Transverse colon (tissue), 4 donors: ENCODE results near the gene UTS2R. TPM values are rescaled to one million over a fixed set of nuclear protein-coding genes. Genes with fewer than 3 reads are reported as not detected.
"Not testable (repeated sequence)": the region's sequence is repeated elsewhere in the genome, so short reads cannot be mapped to it uniquely, and the experiment has no call there.

Experiments
- DNase-seq: peaks from one replicate; pipeline ENCODE4 v3.0.0-alpha.2; 2019
- H3K27ac ChIP-seq, 4 donors: fragments of 200-600 bp; sonication (generic); 2 replicates each; pipeline ENCODE4 v1.5.1; 2016 to 2018; ENCODE audit warnings: inconsistent platforms in 4 of 4
- H3K27me3 ChIP-seq: fragments of 200-600 bp; sonication (generic); 2 replicates; pipeline ENCODE4 v1.5.1; 2017; ENCODE audit warnings: inconsistent platforms
- H3K36me3 ChIP-seq, 4 donors: fragments of 200-600 bp; sonication (generic); 2 replicates each; pipeline ENCODE4 v1.5.1; 2017 to 2019; ENCODE audit warnings: inconsistent platforms in 4 of 4
- H3K4me1 ChIP-seq, 4 donors: fragments of 200-600 bp; sonication (generic); 2 replicates each; pipeline ENCODE4 v1.5.1; 2017 to 2020; ENCODE audit warnings: inconsistent platforms in 4 of 4
- H3K4me3 ChIP-seq, 4 donors: fragments of 200-600 bp; sonication (generic); 1 replicate in 1 of 4; 2 replicates in 3 of 4; pipeline versions ENCODE4 v1.5.1 to v1.6.1; 2017 to 2019; ENCODE audit warnings: inconsistent platforms in 4 of 4
- H3K9me3 ChIP-seq, 2 donors: fragments of 200-600 bp; sonication (generic); 2 replicates each; pipeline ENCODE4 v1.5.1; 2017 to 2019; ENCODE audit warnings: inconsistent platforms in 2 of 2
- CTCF ChIP-seq, 5 experiments: fragments of 200-600 bp in 3 of 5; fragments of 450-650 bp in 2 of 5; sonication (generic) in 3 of 5; IDR thresholded peaks; 1 replicate in 2 of 5; 2 replicates in 3 of 5; pipeline ENCODE4 v1.5.1; 2016 to 2017; ENCODE audit warnings: antibody characterized with exemption in 5 of 5, inconsistent platforms in 3 of 5, mild to moderate bottlenecking in 2 of 5, moderate library complexity in 1 of 5
- EP300 ChIP-seq: sonication (generic); formaldehyde crosslinking; IDR thresholded peaks from one replicate; pipeline ENCODE4 v1.6.1; 2017; ENCODE audit warnings: antibody characterized with exemption, low read depth
- POLR2A ChIP-seq: fragments of 450-650 bp; IDR thresholded peaks from one replicate; pipeline ENCODE4 v1.6.1; 2016; ENCODE audit warnings: antibody characterized with exemption, mild to moderate bottlenecking, moderate library complexity
- POLR2AphosphoS5 ChIP-seq, 3 donors: sonication (generic); formaldehyde crosslinking; IDR thresholded peaks; one replicate each; pipeline ENCODE4 v1.6.1; 2016; ENCODE audit warnings: antibody characterized with exemption in 3 of 3
- WGBS, 2 donors: methylation state at CpG; one replicate each; pipeline ENCODE4 v1.1.5; 2018; ENCODE audit warnings: low coverage in 1 of 2; 5-methylcytosine and 5-hydroxymethylcytosine counted together
- in situ Hi-C, 4 donors: fragments of 200-750 bp; cut with MboI; loops; one replicate each; pipeline versions ENCODE4 v1.15.0 to v1.15.1; 2017; ENCODE audit warnings: low sequenced_read_pairs in 3 of 4, low pct_ligation_motif_present in 1 of 4, low pct_unique_long_range_greater_than_20kb in 1 of 4
- intact Hi-C: fragments of 100-400 bp; cut with DNase I; formaldehyde crosslinking; loops from one replicate; pipeline ENCODE4 v1.15.1; 2023; ENCODE audit warnings: low total_unique reads
- total RNA-seq, 4 donors: library from RNA; depleted of rRNA; stranded (reverse); fragments of >200 nt; gene quantifications; one replicate each; pipeline ENCODE4 v1.1.0, GENCODE V29; 2016

UTS2R gene
- total RNA-seq, 4 donors from 2014 or later: 0.48 TPM; not detected in 3

DNA sequence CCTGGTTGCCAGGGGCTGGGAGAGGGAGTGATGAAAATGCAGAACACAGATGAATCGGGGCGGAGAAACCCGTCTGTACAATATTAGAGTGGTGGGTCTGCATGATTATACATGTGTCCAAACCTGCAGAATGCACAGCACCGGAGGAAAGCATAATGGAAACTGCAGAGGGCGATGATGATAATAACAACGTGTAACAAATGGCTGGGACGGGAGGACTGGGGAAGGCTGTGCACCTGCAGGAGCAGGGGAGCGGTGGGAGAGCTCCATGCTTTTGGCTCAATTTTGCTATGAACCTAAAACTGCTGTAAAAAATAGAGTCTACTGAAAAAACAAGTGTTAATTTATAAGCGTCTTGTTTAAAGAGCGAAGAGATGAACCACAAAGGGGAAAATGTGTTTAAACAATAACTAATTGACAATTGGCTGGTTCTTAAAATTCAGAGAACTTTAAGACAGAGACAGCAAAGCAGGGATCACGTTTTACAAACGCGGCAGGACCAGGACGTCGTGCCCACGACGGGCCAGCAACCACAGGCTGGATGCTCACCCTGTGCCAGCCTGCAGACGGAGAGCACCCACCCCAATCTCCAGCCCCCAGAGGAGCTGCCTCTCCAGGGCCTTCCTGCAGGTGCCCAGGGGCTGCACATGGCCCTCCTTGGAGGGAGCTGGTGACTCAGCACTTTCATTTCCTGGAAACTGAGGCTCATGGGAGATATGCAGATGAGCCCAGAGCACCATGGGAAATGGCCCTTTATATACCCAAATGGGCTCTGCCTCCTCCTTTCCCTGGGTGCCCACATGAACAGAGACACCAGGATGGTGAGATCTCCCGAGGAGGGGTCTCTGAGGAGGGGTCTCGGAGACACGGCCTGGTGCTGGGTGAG, 12.9 kb upstream of the UTS2R start, which contains the start of gene TEX19:
Gene TEX19, plus strand, starts transcription at position 783 of the 886 bp plus-strand sequence. CDS start 2,904 bp downstream, outside the sequence.
- Histone ChIP-seq H3K4me3 (no peak within 1 kb of the TSS), H3K36me3 (no peaks in the 10 kb centered on the region), H3K4me1 (no peaks in the 10 kb centered on the region), H3K9me3 (no peaks in the 10 kb centered on the region), H3K27me3 (peaks cover 38% of the 10 kb centered on the region), H3K27ac (no peak within 1 kb of the TSS)
- WGBS, 2 donors: 60 to 64% methylated on average over 10 to 21 of the region's 21 CpGs
- DNase-seq: no peak
- in situ Hi-C loops: loop anchor here in 2 of 4 donors (5.0 to 10.0 kb wide), 3 partner anchors 49 to 196 kb away; partner anchors contain the start of genes HEXD (in 1 of the 2) and OGFOD3 (in 1 of the 2)
- intact Hi-C loops: loop anchor here (5.0 kb wide), 1 partner anchor 54 kb away; no protein-coding TSS in a partner anchor
- no peak for TF ChIP-seq POLR2AphosphoS5 (IDR thresholded peaks at IDR 0.05)
- no peak for TF ChIP-seq EP300
- no peak for TF ChIP-seq CTCF (IDR thresholded peaks at IDR 0.05)
- no peak for TF ChIP-seq POLR2A

DNA sequence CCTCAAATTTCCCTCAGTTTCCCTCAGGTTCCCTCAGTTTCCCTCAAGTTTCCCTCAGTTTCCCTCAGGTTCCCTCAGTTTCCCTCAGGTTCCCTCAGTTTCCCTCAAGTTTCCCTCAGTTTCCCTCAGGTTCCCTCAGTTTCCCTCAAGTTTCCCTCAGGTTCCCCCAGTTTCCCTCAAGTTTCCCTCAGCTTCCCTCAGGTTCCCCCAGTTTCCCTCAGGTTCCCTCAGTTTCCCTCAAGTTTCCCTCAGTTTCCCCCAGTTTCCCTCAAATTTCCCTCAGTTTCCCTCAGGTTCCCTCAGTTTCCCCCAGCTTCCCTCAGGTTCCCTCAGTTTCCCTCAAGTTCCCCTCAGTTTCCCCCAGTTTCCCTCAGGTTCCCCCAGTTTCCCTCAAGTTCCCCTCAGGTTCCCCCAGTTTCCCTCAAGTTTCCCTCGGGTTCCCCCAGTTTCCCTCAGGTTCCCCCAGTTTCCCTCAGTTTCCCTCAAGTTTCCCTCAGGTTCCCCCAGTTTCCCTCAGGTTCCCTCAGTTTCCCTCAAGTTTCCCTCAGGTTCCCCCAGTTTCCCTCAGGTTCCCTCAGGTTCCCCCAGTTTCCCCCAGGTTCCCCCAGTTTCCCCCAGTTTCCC, 12.0 kb upstream of the UTS2R start:
- not testable (repeated sequence) for DNase-seq, H3K27ac ChIP-seq, H3K36me3 ChIP-seq, H3K4me3 ChIP-seq, H3K4me1 ChIP-seq, H3K9me3 ChIP-seq
- in situ Hi-C loops: loop anchor here in 2 of 4 donors (5.0 to 10.0 kb wide), 3 partner anchors 48 to 195 kb away; partner anchors contain the start of genes HEXD (in 1 of the 2) and OGFOD3 (in 1 of the 2)
- intact Hi-C loops: loop anchor here (5.0 kb wide), 1 partner anchor 53 kb away; no protein-coding TSS in a partner anchor
- peaks cover 38% of the 10 kb centered on the region for H3K27me3 ChIP-seq
- 75 to 80% methylated on average over 1 of the region's 1 CpG for WGBS, 2 donors

DNA sequence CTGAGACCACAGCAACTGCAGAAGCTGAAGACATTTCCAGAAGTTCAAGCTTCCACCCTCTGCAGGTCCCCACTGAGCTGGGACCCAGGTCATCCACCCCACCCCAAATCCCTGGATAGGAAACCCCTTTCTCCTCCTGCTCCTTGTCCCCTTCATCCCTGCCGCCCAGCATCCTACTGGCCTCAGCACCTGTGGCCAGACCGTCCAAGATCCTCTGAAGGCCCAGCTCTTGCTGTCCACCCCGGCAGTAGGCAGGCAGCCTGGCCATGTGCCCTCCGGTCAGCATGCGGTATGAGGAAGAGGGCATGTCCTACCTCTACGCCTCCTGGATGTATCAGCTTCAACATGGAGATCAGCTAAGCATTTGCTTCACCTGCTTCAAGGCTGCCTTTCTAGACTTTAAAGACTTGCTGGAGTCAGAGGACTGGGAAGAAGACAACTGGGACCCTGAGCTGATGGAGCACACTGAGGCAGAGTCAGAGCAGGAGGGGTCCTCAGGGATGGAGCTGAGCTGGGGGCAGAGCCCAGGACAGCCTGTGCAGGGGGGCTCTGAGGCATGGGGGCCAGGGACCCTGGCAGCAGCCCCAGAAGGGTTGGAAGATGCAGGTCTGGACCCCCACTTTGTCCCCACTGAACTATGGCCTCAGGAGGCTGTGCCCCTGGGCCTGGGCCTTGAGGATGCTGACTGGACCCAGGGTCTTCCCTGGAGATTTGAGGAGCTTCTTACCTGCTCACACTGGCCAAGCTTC, 9.5 kb upstream of the UTS2R start:
- WGBS, 2 donors: 96% methylated on average over 6 of the region's 6 CpGs; no CpG with 5 or more reads in 1 of the 2 donors
- in situ Hi-C loops: no loop called here

More for the DNA sequence above, 9.5 kb upstream of the UTS2R start:
- DNase-seq: no peak
- Histone ChIP-seq H3K9me3 (no peaks in the 10 kb centered on the region), H3K27ac (no peak overlapping the region), H3K4me3 (no peak overlapping the region), H3K4me1 (peaks cover 0 to 8% (median under 1%) of the 10 kb centered on the region in 4 donors), H3K27me3 (peaks cover 17% of the 10 kb centered on the region), H3K36me3 (no peaks in the 10 kb centered on the region)
- intact Hi-C loops: no loop called here
- TF ChIP-seq POLR2A (no peak), POLR2AphosphoS5 (IDR thresholded peaks at IDR 0.05) (no peak), EP300 (no peak), CTCF (IDR thresholded peaks at IDR 0.05) (no peak)
